Measurements from ENCODE around the gene PRKCE. TPM values are rescaled to one million over a fixed set of nuclear protein-coding genes. Genes with fewer than 3 reads are reported as not detected.

Gene PRKCE
- total and polyA plus RNA-seq, 2 experiments from 2014 or later: 0.94 to 1.2 TPM

- no peaks in the 10 kb centered on the region for H3K79me2 ChIP-seq (replicated peaks; ENCODE audit: insufficient read depth)
- H3K4me3 ChIP-seq: no peak overlapping the region
- no peaks in the 10 kb centered on the region for H3K36me3 Mint-ChIP-seq (ENCODE audit: low read depth)
- no peak overlapping the region for H3K4me2 ChIP-seq
- no peak overlapping the region for H3K27ac ChIP-seq (ENCODE audit: low read depth)
- H3K27me3 Mint-ChIP-seq (ENCODE audit: insufficient read depth, low read depth, poor library complexity): peaks cover 1% of the 10 kb centered on the region
- H3K4me1 Mint-ChIP-seq: peaks cover 14% of the 10 kb centered on the region; the same call in 2 of the 3 replicates
- H3K4me3 Mint-ChIP-seq: no peak overlapping the region
- H3K27ac Mint-ChIP-seq: no peak overlapping the region
- H3F3A ChIP-seq (replicated peaks; ENCODE audit: low read depth): no peaks in the 10 kb centered on the region
- H3K4me1 ChIP-seq (ENCODE audit: insufficient read depth): no peaks in the 10 kb centered on the region
- TF ChIP-seq REST (IDR thresholded peaks at IDR 0.05; ENCODE audit: unreplicated experiment) (no peak), NANOG (IDR thresholded peaks at IDR 0.05; ENCODE audit: borderline replicate concordance) (no peak), CTCF (conservative IDR thresholded peaks at IDR 0.05; ENCODE audit: low read depth in 2 of 2) (no peak), ETS1 (IDR thresholded peaks at IDR 0.05) (no peak), EZH2phosphoT487 (IDR thresholded peaks at IDR 0.05; ENCODE audit: unreplicated experiment) (no peak), ZNF331 (CRISPR knock-in tag; IDR thresholded peaks at IDR 0.05; ENCODE audit: low read depth) (no peak), EZH2 (IDR thresholded peaks at IDR 0.05; ENCODE audit: low read depth, unreplicated experiment) (no peak)
- ATAC-seq (no peak), DNase-seq (ENCODE audit: low spot score) (no peak)
- no peaks in the 10 kb centered on the region for H4K20me1 ChIP-seq (replicated peaks; ENCODE audit: insufficient read depth)
- no peaks in the 10 kb centered on the region for H3K27me3 ChIP-seq (ENCODE audit: insufficient read depth)
- H3K9me3 Mint-ChIP-seq: no peaks in the 10 kb centered on the region
- H3K9me2 ChIP-seq (ENCODE audit: insufficient read depth): 0 out of 2 replicates have a peak, but pooled peaks cover 3% of the 10 kb centered on the region
- H3K36me3 ChIP-seq (ENCODE audit: insufficient read depth): no peaks in the 10 kb centered on the region
- no peak overlapping the region for H2AFZ ChIP-seq
Measured at GRCh38 chr2:46135958-46136357, 484.5 kb downstream of the PRKCE start.

- Histone ChIP-seq H3K27me3 (ENCODE audit: insufficient read depth) (no peaks in the 10 kb centered on the region), H3K4me1 (ENCODE audit: insufficient read depth) (no peaks in the 10 kb centered on the region), H3K79me2 (replicated peaks; ENCODE audit: insufficient read depth) (no peaks in the 10 kb centered on the region), H3K4me2 (no peak overlapping the region), H3K4me3 (no peak overlapping the region), H2AFZ (no peak overlapping the region), H3F3A (replicated peaks; ENCODE audit: low read depth) (no peaks in the 10 kb centered on the region), H3K36me3 (ENCODE audit: insufficient read depth) (no peaks in the 10 kb centered on the region), H3K27ac (ENCODE audit: low read depth) (no peak overlapping the region), H3K9me2 (ENCODE audit: insufficient read depth) (0 out of 2 replicates have a peak, but pooled peaks cover 3% of the 10 kb centered on the region), H4K20me1 (replicated peaks; ENCODE audit: insufficient read depth) (no peaks in the 10 kb centered on the region)
- DNase-seq (ENCODE audit: low spot score): no peak
- Mint-ChIP-seq H3K9me3 (no peaks in the 10 kb centered on the region), H3K36me3 (ENCODE audit: low read depth) (no peaks in the 10 kb centered on the region), H3K4me1 (peaks cover 14% of the 10 kb centered on the region; the same call in 2 of the 3 replicates), H3K27ac (no peak overlapping the region), H3K4me3 (no peak overlapping the region), H3K27me3 (ENCODE audit: insufficient read depth, low read depth, poor library complexity) (peaks cover 1% of the 10 kb centered on the region)
- TF ChIP-seq NANOG (IDR thresholded peaks at IDR 0.05; ENCODE audit: borderline replicate concordance): no peak
- no peak for TF ChIP-seq POLR2AphosphoS5 (IDR thresholded peaks at IDR 0.05; ENCODE audit: low read depth)
- no peak for TF ChIP-seq EZH2 (IDR thresholded peaks at IDR 0.05; ENCODE audit: low read depth, unreplicated experiment)
- no peak for TF ChIP-seq CTCF (conservative IDR thresholded peaks at IDR 0.05; ENCODE audit: low read depth in 2 of 2)
- TF ChIP-seq EZH2phosphoT487 (IDR thresholded peaks at IDR 0.05; ENCODE audit: unreplicated experiment): no peak
- no peak for TF ChIP-seq REST (IDR thresholded peaks at IDR 0.05; ENCODE audit: unreplicated experiment)
- TF ChIP-seq ETS1 (IDR thresholded peaks at IDR 0.05): no peak
- TF ChIP-seq ZNF114 (CRISPR knock-in tag; IDR thresholded peaks at IDR 0.05): no peak
- no peak for ATAC-seq
Measured at GRCh38 chr2:46136481-46136880, 485.0 kb downstream of the PRKCE start.
